ENCODE measurements around the gene PPP1CA. TPM values are rescaled to one million over a fixed set of nuclear protein-coding genes. Genes with fewer than 3 reads are reported as not detected.
A peak's percentile ranks its signal among the peaks of the same experiment; 100 is the strongest.

The PPP1CA gene
- total RNA-seq, 1 donor, result 129 TPM

DNA sequence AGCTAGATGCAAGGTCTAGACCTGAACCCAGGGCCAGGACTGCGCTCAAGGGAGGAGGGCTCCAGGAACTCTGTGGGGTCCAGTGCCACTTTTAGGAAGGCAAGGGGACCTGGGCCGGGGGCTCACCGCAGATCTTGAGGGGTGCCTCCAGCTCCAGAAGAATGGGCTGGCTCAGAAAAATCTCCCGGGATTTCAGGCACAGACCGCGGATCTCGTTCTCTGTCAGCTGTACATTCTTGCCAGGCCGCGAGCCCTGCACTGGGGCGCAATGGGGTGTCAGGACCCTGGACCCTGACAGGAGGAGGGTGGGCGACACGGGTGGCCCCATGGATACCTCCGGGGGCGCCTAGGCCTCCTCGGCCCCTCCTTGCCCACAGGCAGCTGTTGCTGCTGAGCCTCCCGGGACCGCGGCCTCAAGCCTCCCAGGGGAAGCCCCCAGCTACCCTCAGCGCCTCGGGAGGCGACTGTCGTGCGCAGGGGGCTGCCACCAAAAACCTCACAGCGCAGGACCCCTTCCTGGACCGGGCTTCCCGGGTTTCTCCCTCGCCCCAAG, 640 bp downstream of the PPP1CA start:
- peak overlapping the region; percentile 87 for H3K4me3 ChIP-seq (ENCODE audit: low read depth, low read length)
- DNase-seq (ENCODE audit: low read depth), result peak; percentile 13
- TF ChIP-seq, protein P1, sequence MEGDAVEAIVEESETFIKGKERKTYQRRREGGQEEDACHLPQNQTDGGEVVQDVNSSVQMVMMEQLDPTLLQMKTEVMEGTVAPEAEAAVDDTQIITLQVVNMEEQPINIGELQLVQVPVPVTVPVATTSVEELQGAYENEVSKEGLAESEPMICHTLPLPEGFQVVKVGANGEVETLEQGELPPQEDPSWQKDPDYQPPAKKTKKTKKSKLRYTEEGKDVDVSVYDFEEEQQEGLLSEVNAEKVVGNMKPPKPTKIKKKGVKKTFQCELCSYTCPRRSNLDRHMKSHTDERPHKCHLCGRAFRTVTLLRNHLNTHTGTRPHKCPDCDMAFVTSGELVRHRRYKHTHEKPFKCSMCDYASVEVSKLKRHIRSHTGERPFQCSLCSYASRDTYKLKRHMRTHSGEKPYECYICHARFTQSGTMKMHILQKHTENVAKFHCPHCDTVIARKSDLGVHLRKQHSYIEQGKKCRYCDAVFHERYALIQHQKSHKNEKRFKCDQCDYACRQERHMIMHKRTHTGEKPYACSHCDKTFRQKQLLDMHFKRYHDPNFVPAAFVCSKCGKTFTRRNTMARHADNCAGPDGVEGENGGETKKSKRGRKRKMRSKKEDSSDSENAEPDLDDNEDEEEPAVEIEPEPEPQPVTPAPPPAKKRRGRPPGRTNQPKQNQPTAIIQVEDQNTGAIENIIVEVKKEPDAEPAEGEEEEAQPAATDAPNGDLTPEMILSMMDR (IDR thresholded peaks at IDR 0.05; ENCODE audit: insufficient read depth, low read length), result no peak

DNA sequence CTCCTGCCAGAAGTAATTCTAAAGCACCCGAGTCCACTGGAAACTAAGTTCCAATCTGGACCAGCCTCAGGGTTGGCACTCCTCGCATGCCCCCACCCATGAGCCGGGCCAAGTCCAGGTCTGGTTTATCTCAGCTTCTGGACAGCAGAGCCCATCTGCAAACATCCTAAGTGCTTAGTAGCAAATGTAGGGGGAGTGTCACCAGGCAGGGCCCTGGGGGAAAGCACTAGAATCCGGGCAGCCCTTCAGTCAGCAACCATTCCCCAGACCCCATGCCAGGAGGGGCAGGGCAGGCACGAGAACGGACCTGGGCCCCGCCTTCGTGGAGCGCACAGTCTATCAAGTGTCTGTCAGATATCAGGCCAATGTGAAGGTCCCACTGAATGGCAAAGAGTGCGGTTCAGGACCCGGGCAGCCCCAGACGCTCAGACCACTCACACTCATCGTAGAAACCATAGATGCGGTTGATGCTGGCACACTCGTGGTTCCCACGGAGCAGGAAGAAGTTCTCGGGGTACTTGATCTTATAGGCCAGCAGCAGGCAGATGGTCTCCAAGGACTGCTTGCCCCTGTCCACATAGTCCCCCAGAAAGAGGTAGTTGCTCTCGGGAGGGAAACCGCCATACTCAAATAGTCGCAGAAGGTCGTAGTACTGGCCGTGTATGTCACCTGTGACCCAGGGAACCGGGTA, 1.3 kb downstream of the PPP1CA start:
- DNase-seq (ENCODE audit: low read depth), result peak; percentile 45
- TF ChIP-seq, protein P1 (IDR thresholded peaks at IDR 0.05; ENCODE audit: insufficient read depth, low read length), result no peak
- H3K4me3 ChIP-seq (ENCODE audit: low read depth, low read length), result peak overlapping the region; percentile 87

GRCh38 chr11:67398661-67399563, 2.7 kb downstream of the PPP1CA start:
- H3K4me3 ChIP-seq (ENCODE audit: low read depth, low read length), result peak overlapping the region; percentile 14
- no peak for DNase-seq (ENCODE audit: low read depth)

GRCh38 chr11:67397986-67398660, 3.5 kb downstream of the PPP1CA start:
- H3K4me3 ChIP-seq (ENCODE audit: low read depth, low read length), result no peak overlapping the region
- TF ChIP-seq, protein P1 (IDR thresholded peaks at IDR 0.05; ENCODE audit: insufficient read depth, low read length), result no peak
- DNase-seq (ENCODE audit: low read depth), result no peak

More at GRCh38 chr11:67398661-67399563, 2.7 kb downstream of the PPP1CA start:
- TF ChIP-seq, protein P1 (IDR thresholded peaks at IDR 0.05; ENCODE audit: insufficient read depth, low read length), result no peak

- TF ChIP-seq, protein P1 (IDR thresholded peaks at IDR 0.05; ENCODE audit: insufficient read depth, low read length), result no peak
- DNase-seq (ENCODE audit: low read depth), result no peak
- H3K4me3 ChIP-seq (ENCODE audit: low read depth, low read length), result no peak overlapping the region
These were observed 4.1 kb downstream of the PPP1CA start for GRCh38 chr11:67397536-67397935.

All from fibroblast of the aortic adventitia (primary cell).